HepG2 (cell line): ENCODE results near the gene RSPH9. TPM values are rescaled to one million over a fixed set of nuclear protein-coding genes. Genes with fewer than 3 reads are reported as not detected.

Experiments
- CCAR2 ChIP-seq: fragments of 200-400 bp; formaldehyde crosslinking; optimal IDR thresholded peaks from 2 replicates; pipeline ENCODE3; 2018; ENCODE audit warnings: low read depth, mild to moderate bottlenecking, low read length, moderate library complexity
- HDAC1 ChIP-seq: sonication (generic); formaldehyde crosslinking; IDR thresholded peaks from 2 replicates; pipeline ENCODE4 v1.5.1; 2020; ENCODE audit warnings: mild to moderate bottlenecking, missing genetic modification reagents
- KLF16 ChIP-seq, 2 experiments: sonication (generic) in 1 of 2; formaldehyde crosslinking in 1 of 2; IDR thresholded peaks; 2 replicates each; pipeline versions ENCODE4 v1.6.1 to v1.8.0; 2016 to 2023; ENCODE audit warnings: missing genetic modification reagents in 2 of 2, missing compliant biosample characterization in 1 of 2
- RFX1 ChIP-seq: fragments of 450-650 bp; IDR thresholded peaks from 2 replicates; pipeline ENCODE4 v1.6.1; 2017
- ZNF143 ChIP-seq: sonication (generic); formaldehyde crosslinking; IDR thresholded peaks from 2 replicates; pipeline ENCODE4 v1.4.0; 2020; ENCODE audit warnings: missing genetic modification reagents
- ZNF430 ChIP-seq: sonication (generic); formaldehyde crosslinking; IDR thresholded peaks from 2 replicates; pipeline ENCODE4 v1.9.0; 2021; ENCODE audit warnings: mild to moderate bottlenecking, missing genetic modification reagents
- ZNF569 ChIP-seq: sonication (generic); formaldehyde crosslinking; IDR thresholded peaks from 2 replicates; pipeline ENCODE4 v1.5.0; 2020; ENCODE audit warnings: mild to moderate bottlenecking, missing genetic modification reagents, moderate library complexity, borderline replicate concordance
- ZNF605 ChIP-seq: sonication (generic); formaldehyde crosslinking; IDR thresholded peaks from 2 replicates; pipeline ENCODE4 v1.8.0; 2022; ENCODE audit warnings: mild to moderate bottlenecking, missing genetic modification reagents
- ZNF644 ChIP-seq: IDR thresholded peaks from 2 replicates; pipeline ENCODE4 v1.6.1; 2016; ENCODE audit warnings: low read depth
- polyA plus RNA-seq, 8 experiments: library from polyadenylated mRNA; depleted of rRNA in 3 of 8; stranded (reverse) in 7 of 8; unstranded in 1 of 8; fragments of >200 nt; fragmentation: Illumina TruSeq in 4 of 8; extraction: Trizol in 4 of 8; gene quantifications; 2 replicates each; pipeline versions ENCODE4 v1.2.1 to v1.2.3, GENCODE V29; 2011 to 2016; ENCODE audit warnings: low read depth in 4 of 8, missing spikeins in 1 of 8, mixed read lengths in 1 of 8; ENCODE audit not compliant: insufficient read depth in 1 of 8
- total RNA-seq, 5 experiments: library from RNA; depleted of rRNA; stranded (reverse); fragments of >200 nt; fragmentation: Illumina TruSeq; extraction: Trizol; gene quantifications; 2 replicates each; pipeline ENCODE4 v1.2.3, GENCODE V29; 2016; ENCODE audit warnings: low read depth in 1 of 5
- TF ChIP-seq, protein P1 (sequence below): sonication (generic); formaldehyde crosslinking; IDR thresholded peaks from 2 replicates; pipeline ENCODE4 v1.4.0; 2020; ENCODE audit warnings: mild to moderate bottlenecking, missing genetic modification reagents, borderline replicate concordance
- TF ChIP-seq, protein P2 (sequence below): sonication (generic); formaldehyde crosslinking; IDR thresholded peaks from 2 replicates; pipeline ENCODE4 v1.4.0; 2020; ENCODE audit warnings: missing genetic modification reagents
- TF ChIP-seq, protein P3 (sequence below): IDR thresholded peaks from 2 replicates; pipeline ENCODE4 v1.6.1; 2012; ENCODE audit warnings: low read depth, low read length, improper control_type of control experiment
- TF ChIP-seq, protein P4 (sequence below): sonication (generic); formaldehyde crosslinking; IDR thresholded peaks from 2 replicates; pipeline ENCODE4 v1.5.0; 2020; ENCODE audit warnings: missing genetic modification reagents
- TF ChIP-seq, protein P5 (sequence below): sonication (generic); formaldehyde crosslinking; conservative IDR thresholded peaks from 2 replicates; pipeline ENCODE4 v1.4.0; 2020; ENCODE audit warnings: missing genetic modification reagents

The RSPH9 gene
- total and polyA plus RNA-seq, 2 of the 13 experiments (the other 11 are each of a cell fraction or from before 2014, with no cell fraction given) = 0.04 TPM; not detected in 1

DNA sequence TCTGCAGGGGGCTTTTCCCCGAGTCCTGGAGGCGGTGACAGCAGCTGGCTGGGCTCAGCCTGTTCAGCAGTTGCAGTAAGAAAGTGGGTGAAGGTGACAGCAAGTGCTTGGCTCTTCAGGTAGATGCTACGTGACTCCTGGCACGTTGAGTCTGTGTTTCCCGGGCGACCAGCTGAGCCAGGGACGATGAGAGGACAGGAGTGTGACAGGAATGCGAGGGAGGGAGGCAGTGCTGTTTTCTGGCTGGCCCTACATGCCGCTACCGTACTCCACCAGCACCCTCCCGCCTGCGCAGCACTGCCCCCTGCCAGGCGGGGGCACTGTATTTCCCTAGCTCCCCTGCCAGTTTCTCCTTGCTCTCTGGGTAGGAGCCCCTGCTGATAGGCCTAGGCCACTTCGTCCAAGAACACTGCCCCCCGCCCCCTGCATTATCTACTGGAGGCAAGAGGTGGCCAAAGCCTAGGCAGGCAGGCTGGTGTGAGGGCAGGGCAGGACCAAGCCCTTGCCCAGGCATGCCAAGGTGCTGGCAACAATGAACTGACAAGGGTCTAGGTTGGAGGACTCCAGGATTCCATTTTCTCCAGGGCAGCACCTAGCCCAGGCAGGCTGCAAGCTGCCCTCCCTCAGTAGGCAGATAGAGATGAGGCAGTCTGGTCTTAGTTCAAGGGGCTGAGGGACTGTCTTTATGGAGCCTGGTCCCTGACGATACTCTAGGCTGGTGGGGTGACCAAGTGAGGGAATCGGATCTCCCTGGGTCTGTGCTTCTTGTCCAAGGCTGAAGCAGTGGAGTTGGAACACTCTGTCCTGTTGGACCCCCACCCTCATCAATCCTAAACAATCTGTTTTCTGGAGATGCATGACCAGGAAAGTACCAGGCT lies 23.6 kb downstream of the RSPH9 start (continued):
- TF ChIP-seq ZNF430 (CRISPR knock-in tag) = 0 out of 2 replicates have a peak, but pooled peaks have one; percentile 71
- TF ChIP-seq KLF16 (CRISPR knock-in tag; IDR thresholded peaks at IDR 0.05) = peak; percentile 27 to 37; a peak in 1 of 4 replicates
- TF ChIP-seq CCAR2 = peak; percentile 25
- TF ChIP-seq ZNF143 = no peak
- peak; percentile 51; the same call in 1 of the 2 replicates for TF ChIP-seq ZNF605 (CRISPR knock-in tag)
- TF ChIP-seq, protein P1, sequence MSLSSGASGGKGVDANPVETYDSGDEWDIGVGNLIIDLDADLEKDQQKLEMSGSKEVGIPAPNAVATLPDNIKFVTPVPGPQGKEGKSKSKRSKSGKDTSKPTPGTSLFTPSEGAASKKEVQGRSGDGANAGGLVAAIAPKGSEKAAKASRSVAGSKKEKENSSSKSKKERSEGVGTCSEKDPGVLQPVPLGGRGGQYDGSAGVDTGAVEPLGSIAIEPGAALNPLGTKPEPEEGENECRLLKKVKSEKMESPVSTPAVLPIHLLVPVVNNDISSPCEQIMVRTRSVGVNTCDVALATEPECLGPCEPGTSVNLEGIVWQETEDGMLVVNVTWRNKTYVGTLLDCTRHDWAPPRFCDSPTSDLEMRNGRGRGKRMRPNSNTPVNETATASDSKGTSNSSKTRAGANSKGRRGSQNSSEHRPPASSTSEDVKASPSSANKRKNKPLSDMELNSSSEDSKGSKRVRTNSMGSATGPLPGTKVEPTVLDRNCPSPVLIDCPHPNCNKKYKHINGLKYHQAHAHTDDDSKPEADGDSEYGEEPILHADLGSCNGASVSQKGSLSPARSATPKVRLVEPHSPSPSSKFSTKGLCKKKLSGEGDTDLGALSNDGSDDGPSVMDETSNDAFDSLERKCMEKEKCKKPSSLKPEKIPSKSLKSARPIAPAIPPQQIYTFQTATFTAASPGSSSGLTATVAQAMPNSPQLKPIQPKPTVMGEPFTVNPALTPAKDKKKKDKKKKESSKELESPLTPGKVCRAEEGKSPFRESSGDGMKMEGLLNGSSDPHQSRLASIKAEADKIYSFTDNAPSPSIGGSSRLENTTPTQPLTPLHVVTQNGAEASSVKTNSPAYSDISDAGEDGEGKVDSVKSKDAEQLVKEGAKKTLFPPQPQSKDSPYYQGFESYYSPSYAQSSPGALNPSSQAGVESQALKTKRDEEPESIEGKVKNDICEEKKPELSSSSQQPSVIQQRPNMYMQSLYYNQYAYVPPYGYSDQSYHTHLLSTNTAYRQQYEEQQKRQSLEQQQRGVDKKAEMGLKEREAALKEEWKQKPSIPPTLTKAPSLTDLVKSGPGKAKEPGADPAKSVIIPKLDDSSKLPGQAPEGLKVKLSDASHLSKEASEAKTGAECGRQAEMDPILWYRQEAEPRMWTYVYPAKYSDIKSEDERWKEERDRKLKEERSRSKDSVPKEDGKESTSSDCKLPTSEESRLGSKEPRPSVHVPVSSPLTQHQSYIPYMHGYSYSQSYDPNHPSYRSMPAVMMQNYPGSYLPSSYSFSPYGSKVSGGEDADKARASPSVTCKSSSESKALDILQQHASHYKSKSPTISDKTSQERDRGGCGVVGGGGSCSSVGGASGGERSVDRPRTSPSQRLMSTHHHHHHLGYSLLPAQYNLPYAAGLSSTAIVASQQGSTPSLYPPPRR (CRISPR knock-in tag) = peak; percentile 79; the same call in 1 of the 2 replicates
- TF ChIP-seq, protein P2, sequence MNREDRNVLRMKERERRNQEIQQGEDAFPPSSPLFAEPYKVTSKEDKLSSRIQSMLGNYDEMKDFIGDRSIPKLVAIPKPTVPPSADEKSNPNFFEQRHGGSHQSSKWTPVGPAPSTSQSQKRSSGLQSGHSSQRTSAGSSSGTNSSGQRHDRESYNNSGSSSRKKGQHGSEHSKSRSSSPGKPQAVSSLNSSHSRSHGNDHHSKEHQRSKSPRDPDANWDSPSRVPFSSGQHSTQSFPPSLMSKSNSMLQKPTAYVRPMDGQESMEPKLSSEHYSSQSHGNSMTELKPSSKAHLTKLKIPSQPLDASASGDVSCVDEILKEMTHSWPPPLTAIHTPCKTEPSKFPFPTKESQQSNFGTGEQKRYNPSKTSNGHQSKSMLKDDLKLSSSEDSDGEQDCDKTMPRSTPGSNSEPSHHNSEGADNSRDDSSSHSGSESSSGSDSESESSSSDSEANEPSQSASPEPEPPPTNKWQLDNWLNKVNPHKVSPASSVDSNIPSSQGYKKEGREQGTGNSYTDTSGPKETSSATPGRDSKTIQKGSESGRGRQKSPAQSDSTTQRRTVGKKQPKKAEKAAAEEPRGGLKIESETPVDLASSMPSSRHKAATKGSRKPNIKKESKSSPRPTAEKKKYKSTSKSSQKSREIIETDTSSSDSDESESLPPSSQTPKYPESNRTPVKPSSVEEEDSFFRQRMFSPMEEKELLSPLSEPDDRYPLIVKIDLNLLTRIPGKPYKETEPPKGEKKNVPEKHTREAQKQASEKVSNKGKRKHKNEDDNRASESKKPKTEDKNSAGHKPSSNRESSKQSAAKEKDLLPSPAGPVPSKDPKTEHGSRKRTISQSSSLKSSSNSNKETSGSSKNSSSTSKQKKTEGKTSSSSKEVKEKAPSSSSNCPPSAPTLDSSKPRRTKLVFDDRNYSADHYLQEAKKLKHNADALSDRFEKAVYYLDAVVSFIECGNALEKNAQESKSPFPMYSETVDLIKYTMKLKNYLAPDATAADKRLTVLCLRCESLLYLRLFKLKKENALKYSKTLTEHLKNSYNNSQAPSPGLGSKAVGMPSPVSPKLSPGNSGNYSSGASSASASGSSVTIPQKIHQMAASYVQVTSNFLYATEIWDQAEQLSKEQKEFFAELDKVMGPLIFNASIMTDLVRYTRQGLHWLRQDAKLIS = no peak; the same call in 1 of the 2 replicates
- TF ChIP-seq, protein P3, sequence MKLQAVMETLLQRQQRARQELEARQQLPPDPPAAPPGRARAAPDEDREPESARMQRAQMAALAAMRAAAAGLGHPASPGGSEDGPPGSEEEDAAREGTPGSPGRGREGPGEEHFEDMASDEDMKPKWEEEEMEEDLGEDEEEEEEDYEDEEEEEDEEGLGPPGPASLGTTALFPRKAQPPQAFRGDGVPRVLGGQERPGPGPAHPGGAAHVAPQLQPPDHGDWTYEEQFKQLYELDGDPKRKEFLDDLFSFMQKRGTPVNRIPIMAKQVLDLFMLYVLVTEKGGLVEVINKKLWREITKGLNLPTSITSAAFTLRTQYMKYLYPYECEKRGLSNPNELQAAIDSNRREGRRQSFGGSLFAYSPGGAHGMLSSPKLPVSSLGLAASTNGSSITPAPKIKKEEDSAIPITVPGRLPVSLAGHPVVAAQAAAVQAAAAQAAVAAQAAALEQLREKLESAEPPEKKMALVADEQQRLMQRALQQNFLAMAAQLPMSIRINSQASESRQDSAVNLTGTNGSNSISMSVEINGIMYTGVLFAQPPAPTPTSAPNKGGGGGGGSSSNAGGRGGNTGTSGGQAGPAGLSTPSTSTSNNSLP = no peak
- no peak for TF ChIP-seq ZNF569 (CRISPR knock-in tag)
- TF ChIP-seq, protein P4, sequence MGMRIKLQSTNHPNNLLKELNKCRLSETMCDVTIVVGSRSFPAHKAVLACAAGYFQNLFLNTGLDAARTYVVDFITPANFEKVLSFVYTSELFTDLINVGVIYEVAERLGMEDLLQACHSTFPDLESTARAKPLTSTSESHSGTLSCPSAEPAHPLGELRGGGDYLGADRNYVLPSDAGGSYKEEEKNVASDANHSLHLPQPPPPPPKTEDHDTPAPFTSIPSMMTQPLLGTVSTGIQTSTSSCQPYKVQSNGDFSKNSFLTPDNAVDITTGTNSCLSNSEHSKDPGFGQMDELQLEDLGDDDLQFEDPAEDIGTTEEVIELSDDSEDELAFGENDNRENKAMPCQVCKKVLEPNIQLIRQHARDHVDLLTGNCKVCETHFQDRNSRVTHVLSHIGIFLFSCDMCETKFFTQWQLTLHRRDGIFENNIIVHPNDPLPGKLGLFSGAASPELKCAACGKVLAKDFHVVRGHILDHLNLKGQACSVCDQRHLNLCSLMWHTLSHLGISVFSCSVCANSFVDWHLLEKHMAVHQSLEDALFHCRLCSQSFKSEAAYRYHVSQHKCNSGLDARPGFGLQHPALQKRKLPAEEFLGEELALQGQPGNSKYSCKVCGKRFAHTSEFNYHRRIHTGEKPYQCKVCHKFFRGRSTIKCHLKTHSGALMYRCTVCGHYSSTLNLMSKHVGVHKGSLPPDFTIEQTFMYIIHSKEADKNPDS = peak; percentile 42
- TF ChIP-seq, protein P5, sequence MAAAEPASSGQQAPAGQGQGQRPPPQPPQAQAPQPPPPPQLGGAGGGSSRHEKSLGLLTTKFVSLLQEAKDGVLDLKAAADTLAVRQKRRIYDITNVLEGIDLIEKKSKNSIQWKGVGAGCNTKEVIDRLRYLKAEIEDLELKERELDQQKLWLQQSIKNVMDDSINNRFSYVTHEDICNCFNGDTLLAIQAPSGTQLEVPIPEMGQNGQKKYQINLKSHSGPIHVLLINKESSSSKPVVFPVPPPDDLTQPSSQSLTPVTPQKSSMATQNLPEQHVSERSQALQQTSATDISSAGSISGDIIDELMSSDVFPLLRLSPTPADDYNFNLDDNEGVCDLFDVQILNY = 0 out of 2 replicates have a peak, but pooled peaks have one; percentile 31
- no peak for TF ChIP-seq ZNF644
- TF ChIP-seq RFX1 = peak; percentile 65
- TF ChIP-seq HDAC1 (CRISPR knock-in tag) = peak; percentile 80; the same call in 1 of the 2 replicates
